ENCODE measurements around the gene PLEKHG7.
"Not testable (repeated sequence)": the region's sequence is repeated elsewhere in the genome, so short reads cannot be mapped to it uniquely, and the experiment has no call there.

The PLEKHG7 gene

GRCh38 chr12:92702754-92703679, at the start of gene PLEKHG7:
Gene PLEKHG7 (plus strand): TSS chr12:92702989. CDS start chr12:92706632, 3,643 bp downstream.
- no peak for TF ChIP-seq CTCF (conservative IDR thresholded peaks at IDR 0.05; ENCODE audit: control insufficient read depth, insufficient read depth, low read depth, low read length)
- no peak for DNase-seq (ENCODE audit: low read depth)
- no peak within 1 kb of the TSS for H3K4me3 ChIP-seq (ENCODE audit: control insufficient read depth, low read depth, low read length)

GRCh38 chr12:92654256-92654655, 48.5 kb upstream of the PLEKHG7 start:
- not testable (repeated sequence) for H3K4me3 ChIP-seq (ENCODE audit: control insufficient read depth, low read depth, low read length); DNase-seq (ENCODE audit: low read depth)

- TF ChIP-seq CTCF (conservative IDR thresholded peaks at IDR 0.05; ENCODE audit: control insufficient read depth, insufficient read depth, low read depth, low read length), result no peak
- H3K4me3 ChIP-seq (ENCODE audit: control insufficient read depth, low read depth, low read length), result no peak overlapping the region
- DNase-seq (ENCODE audit: low read depth), result peak; percentile 65
Measured at GRCh38 chr12:92654929-92655328, 47.9 kb upstream of the PLEKHG7 start.

GRCh38 chr12:92656911-92657310, 45.9 kb upstream of the PLEKHG7 start:
- no peak for TF ChIP-seq CTCF (conservative IDR thresholded peaks at IDR 0.05; ENCODE audit: control insufficient read depth, insufficient read depth, low read depth, low read length)
- no peak for DNase-seq (ENCODE audit: low read depth)
- H3K4me3 ChIP-seq (ENCODE audit: control insufficient read depth, low read depth, low read length), result no peak overlapping the region

DNA sequence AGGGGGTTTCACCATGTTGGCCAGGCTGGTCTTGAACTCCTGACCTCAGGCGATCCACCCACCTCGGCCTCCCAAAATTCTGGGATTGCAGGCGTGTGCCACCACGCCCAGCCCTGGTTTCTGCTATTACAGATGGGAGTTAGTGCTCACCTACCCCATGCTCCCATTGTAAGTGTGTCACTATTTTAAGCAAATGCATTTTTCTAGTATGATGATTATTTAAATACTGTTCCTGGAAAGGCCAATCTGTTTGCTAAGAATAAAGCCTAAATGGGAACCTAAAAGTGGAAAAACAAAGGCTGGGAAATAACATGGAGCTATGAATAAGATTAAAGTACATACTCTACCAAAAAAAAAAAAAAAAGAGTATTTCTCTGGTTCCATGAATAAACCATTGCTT, 45.0 kb upstream of the PLEKHG7 start:
- TF ChIP-seq CTCF (conservative IDR thresholded peaks at IDR 0.05; ENCODE audit: control insufficient read depth, insufficient read depth, low read depth, low read length), result no peak
- no peak for DNase-seq (ENCODE audit: low read depth)
- H3K4me3 ChIP-seq (ENCODE audit: control insufficient read depth, low read depth, low read length), result no peak overlapping the region

GRCh38 chr12:92658611-92659010, 44.2 kb upstream of the PLEKHG7 start:
- no peak overlapping the region for H3K4me3 ChIP-seq (ENCODE audit: control insufficient read depth, low read depth, low read length)
- no peak for DNase-seq (ENCODE audit: low read depth)
- TF ChIP-seq CTCF (conservative IDR thresholded peaks at IDR 0.05; ENCODE audit: control insufficient read depth, insufficient read depth, low read depth, low read length), result no peak

DNA sequence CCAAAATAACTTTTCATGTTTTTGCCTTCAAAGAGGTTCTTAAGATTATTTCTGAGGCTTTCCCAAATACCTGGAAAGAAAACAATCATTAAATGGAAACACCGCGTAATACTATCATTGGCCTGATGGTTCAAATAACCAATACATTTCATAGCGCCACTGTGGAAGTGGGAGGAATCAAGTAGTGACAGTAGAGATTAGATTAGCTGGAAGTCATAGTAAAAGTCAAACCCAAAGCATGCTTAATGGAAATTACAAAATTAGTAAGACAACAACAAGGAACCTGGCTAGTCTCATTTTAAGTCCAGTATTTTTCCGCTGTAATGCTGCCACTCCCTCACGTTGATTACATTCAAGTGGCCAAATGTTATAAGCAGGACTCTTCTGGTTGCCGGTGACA, 41.5 kb upstream of the PLEKHG7 start:
- no peak overlapping the region for H3K4me3 ChIP-seq (ENCODE audit: control insufficient read depth, low read depth, low read length)
- TF ChIP-seq CTCF (conservative IDR thresholded peaks at IDR 0.05; ENCODE audit: control insufficient read depth, insufficient read depth, low read depth, low read length), result no peak
- DNase-seq (ENCODE audit: low read depth), result no peak
